ENCODE measurements around the gene PIP4K2A. TPM values are rescaled to one million over a fixed set of nuclear protein-coding genes. Genes with fewer than 3 reads are reported as not detected.

Gene PIP4K2A
- total and polyA plus RNA-seq, 2 experiments from 2014 or later = 16.5 to 31.1 TPM

DNA sequence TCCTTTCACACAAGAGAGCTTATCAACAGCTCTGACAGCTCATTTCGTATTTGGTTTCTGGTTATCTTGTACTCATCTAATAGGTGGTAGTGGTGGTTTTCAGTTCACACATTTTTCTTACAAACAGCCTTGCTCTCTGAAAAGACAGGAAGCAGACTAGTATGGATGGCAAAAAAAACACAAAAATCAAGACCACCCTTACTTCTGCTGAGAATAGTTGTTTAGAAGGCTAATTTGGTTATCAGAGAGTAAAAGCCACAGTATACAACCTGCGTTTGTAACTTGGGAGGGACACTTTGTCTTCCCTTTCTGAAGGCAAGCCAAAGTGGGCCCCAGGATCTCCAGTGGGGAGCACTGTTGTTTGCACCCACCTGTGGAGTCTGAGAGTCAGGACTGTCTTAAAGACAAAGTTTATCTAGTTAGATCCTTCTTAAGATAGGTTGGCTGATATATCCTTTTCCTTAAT lies 68.0 kb downstream of the PIP4K2A start:
- H3K27me3 ChIP-seq = no peaks in the 10 kb centered on the region
- TF ChIP-seq EZH2phosphoT487 (IDR thresholded peaks at IDR 0.05; ENCODE audit: low read depth, severe bottlenecking, unreplicated experiment) (no peak), EZH2 (IDR thresholded peaks at IDR 0.05; ENCODE audit: borderline replicate concordance) (no peak)
- TF ChIP-seq, protein P1, sequence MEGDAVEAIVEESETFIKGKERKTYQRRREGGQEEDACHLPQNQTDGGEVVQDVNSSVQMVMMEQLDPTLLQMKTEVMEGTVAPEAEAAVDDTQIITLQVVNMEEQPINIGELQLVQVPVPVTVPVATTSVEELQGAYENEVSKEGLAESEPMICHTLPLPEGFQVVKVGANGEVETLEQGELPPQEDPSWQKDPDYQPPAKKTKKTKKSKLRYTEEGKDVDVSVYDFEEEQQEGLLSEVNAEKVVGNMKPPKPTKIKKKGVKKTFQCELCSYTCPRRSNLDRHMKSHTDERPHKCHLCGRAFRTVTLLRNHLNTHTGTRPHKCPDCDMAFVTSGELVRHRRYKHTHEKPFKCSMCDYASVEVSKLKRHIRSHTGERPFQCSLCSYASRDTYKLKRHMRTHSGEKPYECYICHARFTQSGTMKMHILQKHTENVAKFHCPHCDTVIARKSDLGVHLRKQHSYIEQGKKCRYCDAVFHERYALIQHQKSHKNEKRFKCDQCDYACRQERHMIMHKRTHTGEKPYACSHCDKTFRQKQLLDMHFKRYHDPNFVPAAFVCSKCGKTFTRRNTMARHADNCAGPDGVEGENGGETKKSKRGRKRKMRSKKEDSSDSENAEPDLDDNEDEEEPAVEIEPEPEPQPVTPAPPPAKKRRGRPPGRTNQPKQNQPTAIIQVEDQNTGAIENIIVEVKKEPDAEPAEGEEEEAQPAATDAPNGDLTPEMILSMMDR (IDR thresholded peaks at IDR 0.05; ENCODE audit: poor library complexity) = no peak

DNA sequence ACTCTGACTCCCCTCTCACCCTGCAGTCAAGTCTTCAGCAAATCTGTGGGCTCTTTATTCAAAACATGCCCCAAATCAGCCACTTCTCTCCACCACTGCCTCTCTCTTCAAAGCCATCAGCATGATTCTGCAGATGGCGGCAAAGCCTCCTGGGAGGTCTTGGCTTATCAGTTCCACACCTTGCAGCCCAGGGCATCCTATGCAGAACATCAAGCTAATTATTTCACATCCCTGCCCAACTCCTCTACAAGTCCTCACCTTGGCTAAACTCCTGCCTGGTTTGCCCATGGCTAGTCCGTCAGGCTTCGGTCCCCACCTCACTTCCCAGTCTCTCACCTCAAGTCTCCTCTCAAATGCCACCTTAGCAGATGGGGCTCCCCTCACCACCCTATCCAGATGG lies 70.2 kb downstream of the PIP4K2A start:
- H4K20me1 ChIP-seq (ENCODE audit: insufficient read depth, poor library complexity, severe bottlenecking) = no peaks in the 10 kb centered on the region
- no peaks in the 10 kb centered on the region for H3K36me3 ChIP-seq (replicated peaks; ENCODE audit: insufficient read depth, low read depth)
- no peak overlapping the region for H3K27ac ChIP-seq
- peaks cover 33% of the 10 kb centered on the region for H3K79me2 ChIP-seq
- 65% methylated on average over 3 of the region's 3 CpGs for WGBS (ENCODE audit: low lambda C conversion rate, missing lambda C conversion rate)
- DNase-seq (ENCODE audit: low spot score) = no peak
- no peaks in the 10 kb centered on the region for H3K27me3 ChIP-seq
- no peak overlapping the region for H3K4me3 ChIP-seq
- H3K4me1 ChIP-seq (ENCODE audit: insufficient read depth) = peaks cover 9% of the 10 kb centered on the region
- TF ChIP-seq, protein P1 (IDR thresholded peaks at IDR 0.05; ENCODE audit: poor library complexity) = no peak
- TF ChIP-seq EZH2 (IDR thresholded peaks at IDR 0.05; ENCODE audit: borderline replicate concordance) (no peak), EZH2phosphoT487 (IDR thresholded peaks at IDR 0.05; ENCODE audit: low read depth, severe bottlenecking, unreplicated experiment) (no peak)
- H3K9me3 ChIP-seq (ENCODE audit: low read depth) = no peaks in the 10 kb centered on the region
- no peak overlapping the region for H2AFZ ChIP-seq
- H3K4me2 ChIP-seq = no peak overlapping the region
- no peaks in the 10 kb centered on the region for H3K9me2 ChIP-seq (replicated peaks; ENCODE audit: insufficient read depth)

More for the DNA sequence above, 68.0 kb downstream of the PIP4K2A start:
- Histone ChIP-seq H3K27ac (no peak overlapping the region), H3K4me3 (no peak overlapping the region), H2AFZ (no peak overlapping the region), H3K79me2 (peaks cover 40% of the 10 kb centered on the region), H3K36me3 (replicated peaks; ENCODE audit: insufficient read depth, low read depth) (no peaks in the 10 kb centered on the region), H3K9me2 (replicated peaks; ENCODE audit: insufficient read depth) (no peaks in the 10 kb centered on the region), H3K4me2 (no peak overlapping the region), H3K9me3 (ENCODE audit: low read depth) (no peaks in the 10 kb centered on the region), H4K20me1 (ENCODE audit: insufficient read depth, poor library complexity, severe bottlenecking) (no peaks in the 10 kb centered on the region), H3K4me1 (ENCODE audit: insufficient read depth) (peaks cover 9% of the 10 kb centered on the region)
- 60% methylated on average over 2 of the region's 2 CpGs for WGBS (ENCODE audit: low lambda C conversion rate, missing lambda C conversion rate)
- DNase-seq (ENCODE audit: low spot score) = no peak

DNA sequence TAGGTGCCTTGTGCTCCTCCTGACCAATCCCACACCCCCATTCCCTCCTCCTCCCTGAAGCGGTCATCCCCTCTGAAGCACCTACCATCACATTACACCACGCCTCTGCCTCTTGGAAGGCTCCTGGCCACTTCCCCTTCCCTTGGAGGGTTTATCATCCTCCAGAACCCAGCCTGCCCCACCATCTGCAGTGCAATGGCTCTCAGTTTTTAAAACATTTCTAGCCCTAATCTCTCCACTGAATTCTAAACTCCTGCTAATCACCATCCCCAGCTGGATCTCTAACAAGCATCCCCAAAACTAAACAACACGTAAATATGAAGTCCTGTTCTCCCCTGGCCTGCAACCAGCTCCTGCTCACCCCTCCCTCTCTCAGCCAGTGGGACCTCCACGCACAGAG lies 70.6 kb downstream of the PIP4K2A start:
- Histone ChIP-seq H3K79me2 (peaks cover 37% of the 10 kb centered on the region), H3K9me3 (ENCODE audit: low read depth) (no peaks in the 10 kb centered on the region), H3K4me3 (no peak overlapping the region), H3K9me2 (replicated peaks; ENCODE audit: insufficient read depth) (no peaks in the 10 kb centered on the region), H3K27ac (no peak overlapping the region), H3K4me1 (ENCODE audit: insufficient read depth) (peaks cover 9% of the 10 kb centered on the region), H3K36me3 (replicated peaks; ENCODE audit: insufficient read depth, low read depth) (no peaks in the 10 kb centered on the region), H2AFZ (no peak overlapping the region), H3K4me2 (no peak overlapping the region), H4K20me1 (ENCODE audit: insufficient read depth, poor library complexity, severe bottlenecking) (no peaks in the 10 kb centered on the region), H3K27me3 (no peaks in the 10 kb centered on the region)
- 94% methylated on average over 4 of the region's 4 CpGs for WGBS (ENCODE audit: low lambda C conversion rate, missing lambda C conversion rate)
- TF ChIP-seq EZH2phosphoT487 (IDR thresholded peaks at IDR 0.05; ENCODE audit: low read depth, severe bottlenecking, unreplicated experiment) (no peak), EZH2 (IDR thresholded peaks at IDR 0.05; ENCODE audit: borderline replicate concordance) (no peak)
- TF ChIP-seq, protein P1 (IDR thresholded peaks at IDR 0.05; ENCODE audit: poor library complexity) = no peak
- DNase-seq (ENCODE audit: low spot score) = no peak

DNA sequence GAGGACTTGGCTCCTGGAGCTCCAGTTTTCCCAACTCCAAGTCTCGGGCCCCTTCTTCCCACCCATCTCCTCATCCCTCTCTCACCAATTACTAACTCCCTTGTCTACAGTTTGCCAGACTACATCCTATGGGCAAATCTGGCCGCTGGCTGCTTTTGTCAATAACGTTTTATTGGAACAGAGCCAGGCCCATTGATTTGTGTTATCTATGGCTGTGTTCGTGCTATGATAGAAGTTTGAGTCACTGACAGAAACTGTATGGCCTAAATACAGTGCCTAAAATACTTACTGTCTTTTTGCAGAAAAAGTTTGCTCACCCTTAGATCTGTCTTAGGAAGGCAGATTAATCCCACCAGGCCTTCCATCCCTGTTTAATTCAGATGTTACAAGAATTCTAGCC lies 71.3 kb downstream of the PIP4K2A start:
- no peak for DNase-seq (ENCODE audit: low spot score)
- Histone ChIP-seq H3K4me2 (no peak overlapping the region), H3K27ac (no peak overlapping the region), H3K4me3 (no peak overlapping the region), H2AFZ (no peak overlapping the region), H3K9me3 (ENCODE audit: low read depth) (no peaks in the 10 kb centered on the region), H3K9me2 (replicated peaks; ENCODE audit: insufficient read depth) (no peaks in the 10 kb centered on the region), H4K20me1 (ENCODE audit: insufficient read depth, poor library complexity, severe bottlenecking) (no peaks in the 10 kb centered on the region), H3K79me2 (peaks cover 42% of the 10 kb centered on the region), H3K4me1 (ENCODE audit: insufficient read depth) (peaks cover 6% of the 10 kb centered on the region), H3K27me3 (no peaks in the 10 kb centered on the region), H3K36me3 (replicated peaks; ENCODE audit: insufficient read depth, low read depth) (no peaks in the 10 kb centered on the region)
- WGBS (ENCODE audit: low lambda C conversion rate, missing lambda C conversion rate) = 75% methylated on average over 4 of the region's 4 CpGs
- TF ChIP-seq, protein P1 (IDR thresholded peaks at IDR 0.05; ENCODE audit: poor library complexity) = no peak
- TF ChIP-seq EZH2phosphoT487 (IDR thresholded peaks at IDR 0.05; ENCODE audit: low read depth, severe bottlenecking, unreplicated experiment) = no peak
- no peak for TF ChIP-seq EZH2 (IDR thresholded peaks at IDR 0.05; ENCODE audit: borderline replicate concordance)
